Body of pancreas (tissue), 4 donors: ENCODE data around the gene FAM216B.

ENCODE experiments used
- POLR2A ChIP-seq, 3 donors: fragments of 450-650 bp; IDR thresholded peaks; one replicate each; pipeline ENCODE4 v1.6.1; 2016; ENCODE audit warnings: antibody characterized with exemption in 3 of 3, mild to moderate bottlenecking in 2 of 3
- TF ChIP-seq, protein P1 (sequence below), 7 experiments: fragments of 450-650 bp in 4 of 7; fragments of 200-600 bp in 3 of 7; sonication (generic) in 3 of 7; IDR thresholded peaks; one replicate each; pipeline ENCODE4 v1.5.1; 2016 to 2019; ENCODE audit warnings: antibody characterized with exemption in 7 of 7

DNA sequence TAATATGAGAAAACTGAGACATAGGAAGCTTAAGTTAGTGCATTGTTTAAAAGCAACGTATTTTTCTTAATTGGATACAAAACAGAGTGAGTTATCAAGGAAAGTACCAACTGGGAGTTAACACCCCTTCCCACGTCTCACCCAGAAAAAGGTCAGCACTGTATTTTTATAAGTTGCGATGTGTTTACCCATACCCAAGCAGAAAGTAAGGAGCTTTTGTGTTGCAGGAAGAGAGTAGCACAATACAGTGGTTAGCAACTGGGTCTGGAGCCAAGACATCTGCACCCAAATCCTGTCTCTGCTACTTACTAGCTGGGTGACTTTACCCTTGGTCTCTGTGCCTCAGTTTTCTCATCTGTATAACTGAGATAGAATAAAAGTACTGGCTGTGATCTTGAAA, 34.3 kb downstream of the FAM216B start:
- TF ChIP-seq, protein P1, sequence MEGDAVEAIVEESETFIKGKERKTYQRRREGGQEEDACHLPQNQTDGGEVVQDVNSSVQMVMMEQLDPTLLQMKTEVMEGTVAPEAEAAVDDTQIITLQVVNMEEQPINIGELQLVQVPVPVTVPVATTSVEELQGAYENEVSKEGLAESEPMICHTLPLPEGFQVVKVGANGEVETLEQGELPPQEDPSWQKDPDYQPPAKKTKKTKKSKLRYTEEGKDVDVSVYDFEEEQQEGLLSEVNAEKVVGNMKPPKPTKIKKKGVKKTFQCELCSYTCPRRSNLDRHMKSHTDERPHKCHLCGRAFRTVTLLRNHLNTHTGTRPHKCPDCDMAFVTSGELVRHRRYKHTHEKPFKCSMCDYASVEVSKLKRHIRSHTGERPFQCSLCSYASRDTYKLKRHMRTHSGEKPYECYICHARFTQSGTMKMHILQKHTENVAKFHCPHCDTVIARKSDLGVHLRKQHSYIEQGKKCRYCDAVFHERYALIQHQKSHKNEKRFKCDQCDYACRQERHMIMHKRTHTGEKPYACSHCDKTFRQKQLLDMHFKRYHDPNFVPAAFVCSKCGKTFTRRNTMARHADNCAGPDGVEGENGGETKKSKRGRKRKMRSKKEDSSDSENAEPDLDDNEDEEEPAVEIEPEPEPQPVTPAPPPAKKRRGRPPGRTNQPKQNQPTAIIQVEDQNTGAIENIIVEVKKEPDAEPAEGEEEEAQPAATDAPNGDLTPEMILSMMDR (IDR thresholded peaks at IDR 0.05) = no peak
- TF ChIP-seq POLR2A (IDR thresholded peaks at IDR 0.05) = no peak
